Measurements from ENCODE around the gene S100A7. TPM values are rescaled to one million over a fixed set of nuclear protein-coding genes. Genes with fewer than 3 reads are reported as not detected.

S100A7 gene
- total RNA-seq, 1 donor from 2014 or later, result not detected

DNA sequence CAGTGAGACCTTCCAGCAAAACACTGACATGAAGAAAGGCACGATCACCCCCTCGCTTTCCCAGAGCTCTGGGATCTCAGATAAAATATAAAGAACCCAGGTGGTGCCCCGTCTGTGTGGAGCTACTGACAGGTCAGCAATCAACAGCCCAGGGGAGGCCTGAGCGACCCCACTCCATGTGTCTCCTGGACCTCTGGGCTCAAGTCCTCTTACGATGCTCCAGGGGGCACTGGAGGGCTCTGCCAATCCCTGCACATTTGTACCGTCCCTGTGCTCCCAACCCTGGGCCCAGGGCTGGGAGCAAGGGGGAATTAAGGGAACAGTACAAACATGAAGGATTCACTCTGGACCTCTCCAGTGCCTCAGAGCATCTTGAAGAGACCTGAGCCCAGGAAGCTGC, 31.7 kb downstream of the S100A7 start:
- DNase-seq (ENCODE audit: low spot score), result no peak

DNA sequence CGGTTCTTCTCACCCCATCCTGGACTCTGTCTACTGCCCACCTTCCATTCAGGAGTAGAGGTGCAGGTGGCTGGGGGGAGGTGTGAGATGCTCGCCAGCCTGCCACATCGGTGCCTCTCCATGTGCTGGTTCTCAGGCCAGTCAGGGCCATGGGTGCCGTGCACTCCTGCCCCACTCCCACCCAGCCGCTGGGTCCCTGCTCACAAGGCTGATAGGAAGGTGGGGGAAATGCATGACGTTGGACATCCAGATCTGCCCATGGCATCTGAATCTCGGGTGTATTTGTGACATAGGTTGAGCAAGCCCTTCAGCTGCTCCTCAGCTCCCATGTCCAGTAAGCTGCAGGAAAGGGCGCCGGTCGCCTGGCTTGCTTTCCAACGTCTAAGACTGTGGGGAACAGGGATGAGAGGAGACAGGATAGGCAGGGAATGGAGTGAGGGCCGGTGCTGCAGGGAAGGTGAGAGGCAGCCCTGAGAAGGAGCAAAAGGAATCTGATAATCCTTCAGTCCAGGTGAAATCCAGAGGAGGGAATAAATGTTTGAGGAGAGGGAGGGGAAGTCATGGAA, 32.3 kb downstream of the S100A7 start:
- H3K27me3 ChIP-seq, result peaks cover 10% of the 10 kb centered on the region
- Mint-ChIP-seq H3K4me3 (no peak overlapping the region), H3K9me3 (no peaks in the 10 kb centered on the region), H3K4me1 (no peaks in the 10 kb centered on the region), H3K27ac (no peak overlapping the region), H3K27me3 (ENCODE audit: insufficient read depth, low read depth) (peaks cover 6% of the 10 kb centered on the region), H3K36me3 (no peaks in the 10 kb centered on the region)
- H3K9me3 ChIP-seq (ENCODE audit: low read depth), result no peaks in the 10 kb centered on the region
- H3K27ac ChIP-seq, result no peak overlapping the region
- H3K79me2 ChIP-seq (ENCODE audit: low read depth), result no peaks in the 10 kb centered on the region
- H3K4me3 ChIP-seq, result no peak overlapping the region
- H3F3A ChIP-seq (ENCODE audit: low read depth), result no peaks in the 10 kb centered on the region
- no peaks in the 10 kb centered on the region for H4K20me1 ChIP-seq (ENCODE audit: low read depth)
- H2AFZ ChIP-seq (replicated peaks), result no peak overlapping the region
- H3K4me2 ChIP-seq, result no peak overlapping the region
- DNase-seq (ENCODE audit: low spot score), result no peak
- no peaks in the 10 kb centered on the region for H3K36me3 ChIP-seq
- H3K4me1 ChIP-seq, result no peaks in the 10 kb centered on the region
- no peak overlapping the region for H3K9ac ChIP-seq
- TF ChIP-seq, protein P1, sequence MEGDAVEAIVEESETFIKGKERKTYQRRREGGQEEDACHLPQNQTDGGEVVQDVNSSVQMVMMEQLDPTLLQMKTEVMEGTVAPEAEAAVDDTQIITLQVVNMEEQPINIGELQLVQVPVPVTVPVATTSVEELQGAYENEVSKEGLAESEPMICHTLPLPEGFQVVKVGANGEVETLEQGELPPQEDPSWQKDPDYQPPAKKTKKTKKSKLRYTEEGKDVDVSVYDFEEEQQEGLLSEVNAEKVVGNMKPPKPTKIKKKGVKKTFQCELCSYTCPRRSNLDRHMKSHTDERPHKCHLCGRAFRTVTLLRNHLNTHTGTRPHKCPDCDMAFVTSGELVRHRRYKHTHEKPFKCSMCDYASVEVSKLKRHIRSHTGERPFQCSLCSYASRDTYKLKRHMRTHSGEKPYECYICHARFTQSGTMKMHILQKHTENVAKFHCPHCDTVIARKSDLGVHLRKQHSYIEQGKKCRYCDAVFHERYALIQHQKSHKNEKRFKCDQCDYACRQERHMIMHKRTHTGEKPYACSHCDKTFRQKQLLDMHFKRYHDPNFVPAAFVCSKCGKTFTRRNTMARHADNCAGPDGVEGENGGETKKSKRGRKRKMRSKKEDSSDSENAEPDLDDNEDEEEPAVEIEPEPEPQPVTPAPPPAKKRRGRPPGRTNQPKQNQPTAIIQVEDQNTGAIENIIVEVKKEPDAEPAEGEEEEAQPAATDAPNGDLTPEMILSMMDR (IDR thresholded peaks at IDR 0.05), result no peak
- no peak for TF ChIP-seq EZH2 (IDR thresholded peaks at IDR 0.05)
- TF ChIP-seq EZH2phosphoT487 (IDR thresholded peaks at IDR 0.05), result no peak

More for the DNA sequence above, 31.7 kb downstream of the S100A7 start:
- Histone ChIP-seq H3K36me3 (no peaks in the 10 kb centered on the region), H3F3A (ENCODE audit: low read depth) (no peaks in the 10 kb centered on the region), H3K4me3 (no peak overlapping the region), H3K27ac (no peak overlapping the region), H3K79me2 (ENCODE audit: low read depth) (no peaks in the 10 kb centered on the region), H2AFZ (replicated peaks) (no peak overlapping the region), H4K20me1 (ENCODE audit: low read depth) (no peaks in the 10 kb centered on the region), H3K4me2 (no peak overlapping the region), H3K9ac (no peak overlapping the region), H3K9me3 (ENCODE audit: low read depth) (no peaks in the 10 kb centered on the region), H3K27me3 (peaks cover 10% of the 10 kb centered on the region), H3K4me1 (no peaks in the 10 kb centered on the region)
- H3K9me3 Mint-ChIP-seq, result no peaks in the 10 kb centered on the region
- H3K4me1 Mint-ChIP-seq, result no peaks in the 10 kb centered on the region
- no peak overlapping the region for H3K27ac Mint-ChIP-seq
- H3K36me3 Mint-ChIP-seq, result no peaks in the 10 kb centered on the region
- H3K4me3 Mint-ChIP-seq, result no peak overlapping the region
- TF ChIP-seq, protein P1 (IDR thresholded peaks at IDR 0.05), result peak; percentile 18
- TF ChIP-seq EZH2phosphoT487 (IDR thresholded peaks at IDR 0.05) (no peak), EZH2 (IDR thresholded peaks at IDR 0.05) (no peak)
- peaks cover 6% of the 10 kb centered on the region for H3K27me3 Mint-ChIP-seq (ENCODE audit: insufficient read depth, low read depth)

DNA sequence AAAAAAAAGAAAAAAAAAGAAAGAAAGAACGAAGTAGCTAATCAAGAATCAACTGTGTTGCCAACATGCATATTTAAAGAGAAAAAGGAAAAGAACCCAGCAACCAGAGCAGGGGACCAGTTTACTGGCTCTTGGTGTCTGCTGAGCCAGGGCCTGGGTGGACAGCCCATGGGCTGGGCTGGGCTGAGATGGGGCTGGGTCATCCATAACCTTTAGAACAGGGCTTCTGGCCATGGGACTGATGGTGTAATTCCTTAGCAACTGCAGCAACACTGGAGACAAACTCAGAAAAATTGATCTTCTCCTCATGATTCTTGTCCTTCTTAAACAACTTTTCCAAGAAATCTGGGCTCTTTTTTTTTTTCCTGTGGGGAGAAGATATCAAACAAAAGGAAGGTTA, 33.6 kb downstream of the S100A7 start:
- no peaks in the 10 kb centered on the region for H3K79me2 ChIP-seq (ENCODE audit: low read depth)
- H3K4me2 ChIP-seq, result no peak overlapping the region
- no peak overlapping the region for H3K9ac ChIP-seq
- TF ChIP-seq EZH2phosphoT487 (IDR thresholded peaks at IDR 0.05), result no peak
- no peak overlapping the region for H3K4me3 ChIP-seq
- H3K36me3 ChIP-seq, result no peaks in the 10 kb centered on the region
- no peaks in the 10 kb centered on the region for H3K4me1 Mint-ChIP-seq
- H3K27ac ChIP-seq, result no peak overlapping the region
- no peak for DNase-seq (ENCODE audit: low spot score)
- H3K9me3 ChIP-seq (ENCODE audit: low read depth), result no peaks in the 10 kb centered on the region
- H2AFZ ChIP-seq (replicated peaks), result no peak overlapping the region
- H3K36me3 Mint-ChIP-seq, result no peaks in the 10 kb centered on the region
- H3K27me3 Mint-ChIP-seq (ENCODE audit: insufficient read depth, low read depth), result peaks cover 15% of the 10 kb centered on the region
- H3K27ac Mint-ChIP-seq, result no peak overlapping the region
- H4K20me1 ChIP-seq (ENCODE audit: low read depth), result peaks cover 7% of the 10 kb centered on the region
- H3K4me1 ChIP-seq, result no peaks in the 10 kb centered on the region
- H3F3A ChIP-seq (ENCODE audit: low read depth), result no peaks in the 10 kb centered on the region
- no peaks in the 10 kb centered on the region for H3K9me3 Mint-ChIP-seq
- no peak overlapping the region for H3K4me3 Mint-ChIP-seq
- H3K27me3 ChIP-seq, result peaks cover 10% of the 10 kb centered on the region

DNA sequence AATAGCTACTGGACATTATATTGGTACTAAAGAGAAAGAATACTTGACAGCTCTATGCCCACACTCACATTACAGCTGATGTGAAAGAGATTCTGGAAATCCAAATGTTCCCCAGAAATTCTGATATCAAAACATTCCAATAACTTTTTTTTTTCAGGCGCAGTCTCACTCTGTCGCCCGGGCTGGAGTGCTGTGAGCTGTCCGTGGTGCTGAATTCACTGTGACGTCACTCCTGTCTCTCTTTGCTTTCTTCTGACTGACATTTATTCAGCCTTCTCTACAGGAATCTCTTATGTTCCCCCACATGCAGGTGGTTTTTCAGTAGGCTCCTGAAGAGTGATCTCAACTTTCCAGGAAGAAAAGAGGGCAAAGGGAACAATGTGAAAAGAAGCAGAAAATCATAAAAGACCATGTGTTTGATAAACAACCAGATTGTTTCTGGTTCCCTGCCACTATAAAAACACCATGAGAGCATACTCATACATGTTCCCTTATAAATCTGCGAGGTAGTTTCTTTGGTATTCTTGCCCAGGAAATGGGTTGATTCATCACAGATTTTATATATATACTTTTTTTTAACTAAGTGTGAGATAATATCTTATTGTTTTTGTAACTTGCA, 37.9 kb downstream of the S100A7 start:
- H3K4me3 Mint-ChIP-seq, result no peak overlapping the region
- Histone ChIP-seq H3K4me1 (no peaks in the 10 kb centered on the region), H3K27ac (no peak overlapping the region), H3K4me3 (no peak overlapping the region), H4K20me1 (ENCODE audit: low read depth) (peaks cover 8% of the 10 kb centered on the region), H3K4me2 (no peak overlapping the region), H3K79me2 (ENCODE audit: low read depth) (no peaks in the 10 kb centered on the region), H3K27me3 (peaks cover 10% of the 10 kb centered on the region), H3K9me3 (ENCODE audit: low read depth) (no peaks in the 10 kb centered on the region), H3F3A (ENCODE audit: low read depth) (no peaks in the 10 kb centered on the region), H3K9ac (no peak overlapping the region), H2AFZ (replicated peaks) (no peak overlapping the region), H3K36me3 (no peaks in the 10 kb centered on the region)
- H3K9me3 Mint-ChIP-seq, result no peaks in the 10 kb centered on the region
- peaks cover 24% of the 10 kb centered on the region for H3K27me3 Mint-ChIP-seq (ENCODE audit: insufficient read depth, low read depth)
- TF ChIP-seq, protein P1 (IDR thresholded peaks at IDR 0.05), result no peak
- TF ChIP-seq EZH2 (IDR thresholded peaks at IDR 0.05), result no peak
- no peak for TF ChIP-seq EZH2phosphoT487 (IDR thresholded peaks at IDR 0.05)
- no peaks in the 10 kb centered on the region for H3K36me3 Mint-ChIP-seq
- no peaks in the 10 kb centered on the region for H3K4me1 Mint-ChIP-seq
- no peak overlapping the region for H3K27ac Mint-ChIP-seq
- DNase-seq (ENCODE audit: low spot score), result peak; percentile 85

Data from neural progenitor cell (in vitro differentiated cells).